Measurements from ENCODE around the gene PCBP3. TPM values are rescaled to one million over a fixed set of nuclear protein-coding genes. Genes with fewer than 3 reads are reported as not detected.

Gene PCBP3
- total RNA-seq, 1 experiment from 2014 or later, result 1.4 TPM

GRCh38 chr21:45769896-45770295 is 126.4 kb downstream of the PCBP3 start:
- no TSS peak for BruUV-seq (replicated peaks)
- no peaks in the 10 kb centered on the region for H3K4me1 Mint-ChIP-seq (ENCODE audit: low read depth, unreplicated experiment)
- H3K4me3 Mint-ChIP-seq (ENCODE audit: low read depth, unreplicated experiment), result no peak overlapping the region
- no peaks in the 10 kb centered on the region for H3K9me3 Mint-ChIP-seq (ENCODE audit: low read depth, unreplicated experiment)
- CTCF ChIA-PET, result no interaction called here
- H3K36me3 Mint-ChIP-seq (ENCODE audit: insufficient read depth, unreplicated experiment), result no peaks in the 10 kb centered on the region
- intact Hi-C loops (cut with micrococcal nuclease; ENCODE audit: unreplicated experiment), result no loop called here
- DNase-seq, result no peak
- peaks cover 20% of the 10 kb centered on the region for H3K27me3 Mint-ChIP-seq (ENCODE audit: unreplicated experiment)
- TF ChIP-seq CTCF (IDR thresholded peaks at IDR 0.05; ENCODE audit: unreplicated experiment), result no peak
- H3K27ac Mint-ChIP-seq (ENCODE audit: unreplicated experiment), result no peak overlapping the region

- intact Hi-C loops (cut with micrococcal nuclease; ENCODE audit: unreplicated experiment), result no loop called here
- H3K4me1 Mint-ChIP-seq (ENCODE audit: low read depth, unreplicated experiment), result no peaks in the 10 kb centered on the region
- BruUV-seq (replicated peaks), result no TSS peak
- peaks cover 32% of the 10 kb centered on the region for H3K27me3 Mint-ChIP-seq (ENCODE audit: unreplicated experiment)
- no peak for DNase-seq
- no peaks in the 10 kb centered on the region for H3K9me3 Mint-ChIP-seq (ENCODE audit: low read depth, unreplicated experiment)
- H3K4me3 Mint-ChIP-seq (ENCODE audit: low read depth, unreplicated experiment), result no peak overlapping the region
- H3K36me3 Mint-ChIP-seq (ENCODE audit: insufficient read depth, unreplicated experiment), result no peaks in the 10 kb centered on the region
- H3K27ac Mint-ChIP-seq (ENCODE audit: unreplicated experiment), result no peak overlapping the region
- CTCF ChIA-PET, result no interaction called here
- TF ChIP-seq CTCF (IDR thresholded peaks at IDR 0.05; ENCODE audit: unreplicated experiment), result no peak
Measured at GRCh38 chr21:45772180-45772579, 128.7 kb downstream of the PCBP3 start.

- H3K9me3 Mint-ChIP-seq (ENCODE audit: low read depth, unreplicated experiment), result no peaks in the 10 kb centered on the region
- no peak overlapping the region for H3K27ac Mint-ChIP-seq (ENCODE audit: unreplicated experiment)
- H3K4me3 Mint-ChIP-seq (ENCODE audit: low read depth, unreplicated experiment), result no peak overlapping the region
- no peak for TF ChIP-seq CTCF (IDR thresholded peaks at IDR 0.05; ENCODE audit: unreplicated experiment)
- BruUV-seq (replicated peaks), result no TSS peak
- DNase-seq, result no peak
- H3K27me3 Mint-ChIP-seq (ENCODE audit: unreplicated experiment), result peaks cover 35% of the 10 kb centered on the region
- no peaks in the 10 kb centered on the region for H3K36me3 Mint-ChIP-seq (ENCODE audit: insufficient read depth, unreplicated experiment)
- no peaks in the 10 kb centered on the region for H3K4me1 Mint-ChIP-seq (ENCODE audit: low read depth, unreplicated experiment)
- intact Hi-C loops (cut with micrococcal nuclease; ENCODE audit: unreplicated experiment), result no loop called here
- CTCF ChIA-PET, result no interaction called here
Measured at GRCh38 chr21:45774291-45774690, 130.8 kb downstream of the PCBP3 start.

GRCh38 chr21:45776971-45777370 is 133.4 kb downstream of the PCBP3 start:
- Mint-ChIP-seq H3K36me3 (ENCODE audit: insufficient read depth, unreplicated experiment) (no peaks in the 10 kb centered on the region), H3K27ac (ENCODE audit: unreplicated experiment) (no peak overlapping the region), H3K27me3 (ENCODE audit: unreplicated experiment) (peaks cover 51% of the 10 kb centered on the region), H3K9me3 (ENCODE audit: low read depth, unreplicated experiment) (no peaks in the 10 kb centered on the region), H3K4me1 (ENCODE audit: low read depth, unreplicated experiment) (no peaks in the 10 kb centered on the region), H3K4me3 (ENCODE audit: low read depth, unreplicated experiment) (no peak overlapping the region)
- intact Hi-C loops (cut with micrococcal nuclease; ENCODE audit: unreplicated experiment), result no loop called here
- no TSS peak for BruUV-seq (replicated peaks)
- CTCF ChIA-PET, result interaction anchor here (0.7 kb wide), 1 partner anchor 128 kb away, joined by 3 read pairs; no protein-coding TSS in a partner anchor
- DNase-seq, result no peak
- TF ChIP-seq CTCF (IDR thresholded peaks at IDR 0.05; ENCODE audit: unreplicated experiment), result no peak
